WTC11 (cell line): ENCODE data around the gene RAPGEF1. TPM values are rescaled to one million over a fixed set of nuclear protein-coding genes. Genes with fewer than 3 reads are reported as not detected.

Experiments used
- ATAC-seq: fragments of 200-7000 bp; cut with Tn5 transposase; 2 replicates; pipeline ENCODE4 v1.10.0; 2021; ENCODE audit warnings: mild to moderate bottlenecking, moderate library complexity
- CTCF ChIA-PET: fragments of 300-600 bp; sonication (Branson Sonifier 250); formaldehyde crosslinking; loops from one replicate; lab custom pipeline; 2021; ENCODE audit warnings: antibody characterized with exemption; lab: Charles Lee
- POLR2A ChIA-PET: fragments of 350-600 bp; sonication (Branson Sonifier 250); formaldehyde crosslinking; loops from one replicate; lab custom pipeline; 2021; ENCODE audit warnings: antibody characterized with exemption; lab: Charles Lee
- DNase-seq: peaks from one replicate; pipeline ENCODE4 v3.0.0; 2021; ENCODE audit warnings: low spot score
- H3K27ac Mint-ChIP-seq: 2 replicates; pipeline ENCODE4 v1.8.0; 2021; ENCODE audit warnings: mixed read lengths
- H3K27me3 Mint-ChIP-seq: 2 replicates; pipeline ENCODE4 v1.8.0; 2021; ENCODE audit warnings: low read depth, mild to moderate bottlenecking, moderate library complexity, mixed read lengths
- H3K36me3 Mint-ChIP-seq: 2 replicates; pipeline ENCODE4 v1.8.0; 2021; ENCODE audit warnings: mixed read lengths
- H3K4me1 Mint-ChIP-seq: 2 replicates; pipeline ENCODE4 v1.8.0; 2022; ENCODE audit warnings: mixed read lengths
- H3K4me3 Mint-ChIP-seq: 2 replicates; pipeline ENCODE4 v1.8.0; 2021; ENCODE audit warnings: mild to moderate bottlenecking, moderate library complexity, mixed read lengths
- H3K9me3 Mint-ChIP-seq: 2 replicates; pipeline ENCODE4 v1.8.0; 2021; ENCODE audit warnings: mixed read lengths
- ATF3 ChIP-seq: sonication (generic); formaldehyde crosslinking; conservative IDR thresholded peaks from 2 replicates; pipeline ENCODE4 v1.8.1; 2022; ENCODE audit warnings: mild to moderate bottlenecking, missing genetic modification reagents
- E2F5 ChIP-seq: sonication (generic); formaldehyde crosslinking; IDR thresholded peaks from 2 replicates; pipeline ENCODE4 v1.8.1; 2022; ENCODE audit warnings: mild to moderate bottlenecking, moderate library complexity, missing genetic modification reagents
- ELF4 ChIP-seq: sonication (generic); formaldehyde crosslinking; IDR thresholded peaks from 2 replicates; pipeline ENCODE4 v1.8.1; 2022; ENCODE audit warnings: low read depth, mild to moderate bottlenecking, moderate library complexity, missing genetic modification reagents
- ETV6 ChIP-seq: sonication (generic); formaldehyde crosslinking; IDR thresholded peaks from 2 replicates; pipeline ENCODE4 v1.8.1; 2022; ENCODE audit warnings: mild to moderate bottlenecking, missing genetic modification reagents
- FOXK1 ChIP-seq: sonication (generic); formaldehyde crosslinking; IDR thresholded peaks from 2 replicates; pipeline ENCODE4 v1.8.0; 2022; ENCODE audit warnings: mild to moderate bottlenecking, moderate library complexity, missing genetic modification reagents
- FOXP1 ChIP-seq: sonication (generic); formaldehyde crosslinking; IDR thresholded peaks from 2 replicates; pipeline ENCODE4 v1.8.0; 2022; ENCODE audit warnings: missing genetic modification reagents, mild to moderate bottlenecking, moderate library complexity, borderline replicate concordance
- GABPB1 ChIP-seq: sonication (generic); formaldehyde crosslinking; IDR thresholded peaks from 2 replicates; pipeline ENCODE4 v1.8.1; 2023; ENCODE audit warnings: mild to moderate bottlenecking, missing genetic modification reagents
- GRHL2 ChIP-seq: fragments of 250-450 bp; sonication (Bioruptor Pico); IDR thresholded peaks from 2 replicates; pipeline ENCODE4 v1.8.0; 2022; ENCODE audit warnings: mild to moderate bottlenecking, moderate library complexity; ENCODE audit not compliant: insufficient replicate concordance, severe bottlenecking
- HMGXB4 ChIP-seq: sonication (generic); formaldehyde crosslinking; IDR thresholded peaks from 2 replicates; pipeline ENCODE4 v1.8.1; 2023; ENCODE audit warnings: mild to moderate bottlenecking, moderate library complexity, missing genetic modification reagents
- JAZF1 ChIP-seq: fragments of 250-450 bp; sonication (Bioruptor Pico); IDR thresholded peaks from 2 replicates; pipeline ENCODE4 v1.9.0; 2021; ENCODE audit warnings: moderate library complexity, mild to moderate bottlenecking, inconsistent platforms
- KAT7 ChIP-seq: sonication (generic); formaldehyde crosslinking; IDR thresholded peaks from 2 replicates; pipeline ENCODE4 v1.8.1; 2023; ENCODE audit warnings: missing genetic modification reagents, mild to moderate bottlenecking, borderline replicate concordance
- MAX ChIP-seq: sonication (generic); formaldehyde crosslinking; IDR thresholded peaks from 2 replicates; pipeline ENCODE4 v1.8.0; 2022; ENCODE audit warnings: mild to moderate bottlenecking, missing genetic modification reagents
- NR3C1 ChIP-seq: sonication (generic); formaldehyde crosslinking; conservative IDR thresholded peaks from 2 replicates; pipeline ENCODE4 v1.8.1; 2023; ENCODE audit warnings: low read depth, mild to moderate bottlenecking, missing genetic modification reagents
- OVOL2 ChIP-seq: fragments of 250-450 bp; sonication (Bioruptor Pico); IDR thresholded peaks from 2 replicates; pipeline ENCODE4 v1.9.0; 2021; ENCODE audit warnings: mild to moderate bottlenecking, borderline replicate concordance
- PRRX2 ChIP-seq: fragments of 250-450 bp; sonication (Bioruptor Pico); IDR thresholded peaks from 2 replicates; pipeline ENCODE4 v1.8.0; 2021; ENCODE audit warnings: mild to moderate bottlenecking
- SOX15 ChIP-seq: fragments of 250-450 bp; sonication (Bioruptor Pico); IDR thresholded peaks from 2 replicates; pipeline ENCODE4 v1.9.0; 2021; ENCODE audit warnings: mild to moderate bottlenecking
- SP1 ChIP-seq: sonication (generic); formaldehyde crosslinking; conservative IDR thresholded peaks from 2 replicates; pipeline ENCODE4 v1.8.1; 2022; ENCODE audit warnings: missing genetic modification reagents
- TEAD1 ChIP-seq: sonication (generic); formaldehyde crosslinking; IDR thresholded peaks from 2 replicates; pipeline ENCODE4 v1.8.0; 2022; ENCODE audit warnings: mild to moderate bottlenecking, missing genetic modification reagents
- ZNF138 ChIP-seq: sonication (generic); formaldehyde crosslinking; conservative IDR thresholded peaks from 2 replicates; pipeline ENCODE4 v1.8.1; 2022; ENCODE audit warnings: mild to moderate bottlenecking, moderate library complexity, missing genetic modification reagents
- ZNF396 ChIP-seq: fragments of 250-450 bp; sonication (Bioruptor Pico); IDR thresholded peaks from 2 replicates; pipeline ENCODE4 v1.8.0; 2021; ENCODE audit warnings: mild to moderate bottlenecking, moderate library complexity, borderline replicate concordance
- ZNF423 ChIP-seq: fragments of 250-450 bp; sonication (Bioruptor Pico); IDR thresholded peaks from 2 replicates; pipeline ENCODE4 v2.1.2; 2022; ENCODE audit warnings: mild to moderate bottlenecking, moderate library complexity
- ZNF532 ChIP-seq: fragments of 250-450 bp; sonication (Bioruptor Pico); IDR thresholded peaks from 2 replicates; pipeline ENCODE4 v1.9.0; 2021; ENCODE audit warnings: mild to moderate bottlenecking, borderline replicate concordance
- total RNA-seq: library from RNA; stranded (reverse); gene quantifications from 3 replicates; pipeline ENCODE4 v1.2.3, GENCODE V29; 2021
- TF ChIP-seq, protein P1 (sequence below): fragments of 250-450 bp; sonication (Bioruptor Pico); IDR thresholded peaks from 2 replicates; pipeline ENCODE4 v2.1.2; 2022; ENCODE audit warnings: mild to moderate bottlenecking, moderate library complexity
- TF ChIP-seq, protein P2 (sequence below): fragments of 250-450 bp; sonication (Bioruptor Pico); IDR thresholded peaks from 2 replicates; pipeline ENCODE4 v1.8.0; 2021; ENCODE audit warnings: mild to moderate bottlenecking

Gene RAPGEF1
- total RNA-seq, 1 experiment from 2014 or later = 66.2 TPM

DNA sequence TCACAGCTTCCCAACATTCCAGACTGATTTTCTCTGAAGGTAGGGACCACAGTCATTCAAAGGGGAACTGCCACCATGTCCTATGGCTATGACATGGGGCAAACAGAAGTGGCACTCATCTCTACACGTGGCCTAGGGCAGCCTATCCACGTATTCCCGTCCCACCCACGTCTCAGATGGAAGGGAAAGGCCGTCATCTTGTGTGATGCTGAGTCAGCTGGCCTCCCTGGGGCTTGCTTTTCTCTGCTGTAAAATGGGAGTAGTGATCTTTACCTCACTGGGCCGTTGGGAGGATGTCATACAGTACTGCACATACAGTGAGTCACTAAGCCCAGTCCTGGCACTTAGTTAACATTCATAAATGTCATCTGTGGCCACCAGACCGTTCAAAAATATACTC, 72.3 kb downstream of the RAPGEF1 start (continued):
- no peak for TF ChIP-seq TEAD1

- Mint-ChIP-seq H3K27me3 (no peaks in the 10 kb centered on the region), H3K36me3 (peaks cover 23% of the 10 kb centered on the region), H3K27ac (no peak overlapping the region), H3K9me3 (peaks cover 23% of the 10 kb centered on the region), H3K4me3 (no peak overlapping the region), H3K4me1 (peaks cover 52% of the 10 kb centered on the region)
- ChIA-PET POLR2A (no interaction called here), CTCF (interaction anchor here (0.5 kb wide), 1 partner anchor 113 kb away, joined by 3 read pairs; no protein-coding TSS in a partner anchor)
- TF ChIP-seq ETV6 (CRISPR knock-in tag) (no peak), MAX (no peak), SOX15 (no peak)
- DNase-seq (no peak), ATAC-seq (no peak)
Observed at GRCh38 chr9:131666774-131667173, 73.1 kb downstream of the RAPGEF1 start.

GRCh38 chr9:131666029-131666428, 73.8 kb downstream of the RAPGEF1 start:
- ATAC-seq (no peak), DNase-seq (no peak)
- TF ChIP-seq PRRX2 (CRISPR knock-in tag) (no peak), FOXP1 (CRISPR knock-in tag) (no peak), JAZF1 (CRISPR knock-in tag) (no peak), SP1 (CRISPR knock-in tag) (no peak), ZNF532 (CRISPR knock-in tag) (no peak), GRHL2 (CRISPR knock-in tag) (no peak), ZNF423 (CRISPR knock-in tag) (no peak), NR3C1 (CRISPR knock-in tag) (no peak), ZNF138 (CRISPR knock-in tag) (no peak), GABPB1 (CRISPR knock-in tag) (no peak), OVOL2 (CRISPR knock-in tag) (no peak), ZNF396 (CRISPR knock-in tag) (no peak), HMGXB4 (CRISPR knock-in tag) (no peak), ATF3 (CRISPR knock-in tag) (no peak), E2F5 (CRISPR knock-in tag) (no peak), KAT7 (CRISPR knock-in tag) (no peak), ELF4 (CRISPR knock-in tag) (no peak), FOXK1 (no peak)
- TF ChIP-seq, protein P1, sequence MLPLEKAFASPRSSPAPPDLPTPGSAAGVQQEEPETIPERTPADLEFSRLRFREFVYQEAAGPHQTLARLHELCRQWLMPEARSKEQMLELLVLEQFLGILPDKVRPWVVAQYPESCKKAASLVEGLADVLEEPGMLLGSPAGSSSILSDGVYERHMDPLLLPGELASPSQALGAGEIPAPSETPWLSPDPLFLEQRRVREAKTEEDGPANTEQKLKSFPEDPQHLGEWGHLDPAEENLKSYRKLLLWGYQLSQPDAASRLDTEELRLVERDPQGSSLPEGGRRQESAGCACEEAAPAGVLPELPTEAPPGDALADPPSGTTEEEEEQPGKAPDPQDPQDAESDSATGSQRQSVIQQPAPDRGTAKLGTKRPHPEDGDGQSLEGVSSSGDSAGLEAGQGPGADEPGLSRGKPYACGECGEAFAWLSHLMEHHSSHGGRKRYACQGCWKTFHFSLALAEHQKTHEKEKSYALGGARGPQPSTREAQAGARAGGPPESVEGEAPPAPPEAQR = no peak
- TF ChIP-seq, protein P2, sequence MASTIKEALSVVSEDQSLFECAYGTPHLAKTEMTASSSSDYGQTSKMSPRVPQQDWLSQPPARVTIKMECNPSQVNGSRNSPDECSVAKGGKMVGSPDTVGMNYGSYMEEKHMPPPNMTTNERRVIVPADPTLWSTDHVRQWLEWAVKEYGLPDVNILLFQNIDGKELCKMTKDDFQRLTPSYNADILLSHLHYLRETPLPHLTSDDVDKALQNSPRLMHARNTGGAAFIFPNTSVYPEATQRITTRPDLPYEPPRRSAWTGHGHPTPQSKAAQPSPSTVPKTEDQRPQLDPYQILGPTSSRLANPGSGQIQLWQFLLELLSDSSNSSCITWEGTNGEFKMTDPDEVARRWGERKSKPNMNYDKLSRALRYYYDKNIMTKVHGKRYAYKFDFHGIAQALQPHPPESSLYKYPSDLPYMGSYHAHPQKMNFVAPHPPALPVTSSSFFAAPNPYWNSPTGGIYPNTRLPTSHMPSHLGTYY (CRISPR knock-in tag) = no peak
- Mint-ChIP-seq H3K4me3 (no peak overlapping the region), H3K36me3 (peaks cover 23% of the 10 kb centered on the region), H3K27ac (no peak overlapping the region), H3K27me3 (no peaks in the 10 kb centered on the region), H3K4me1 (peaks cover 51% of the 10 kb centered on the region), H3K9me3 (peaks cover 23% of the 10 kb centered on the region)
- CTCF ChIA-PET = interaction anchor here (0.5 kb wide), 1 partner anchor 980 kb away, joined by 4 read pairs; no protein-coding TSS in a partner anchor
- POLR2A ChIA-PET = no interaction called here
